ENCODE measurements around the gene APOBEC3C. TPM values are rescaled to one million over a fixed set of nuclear protein-coding genes. Genes with fewer than 3 reads are reported as not detected.
"Not testable (repeated sequence)": the region's sequence is repeated elsewhere in the genome, so short reads cannot be mapped to it uniquely, and the experiment has no call there.

APOBEC3C gene
- total RNA-seq, 2 donors from 2014 or later, result 9.1 to 12.5 TPM

DNA sequence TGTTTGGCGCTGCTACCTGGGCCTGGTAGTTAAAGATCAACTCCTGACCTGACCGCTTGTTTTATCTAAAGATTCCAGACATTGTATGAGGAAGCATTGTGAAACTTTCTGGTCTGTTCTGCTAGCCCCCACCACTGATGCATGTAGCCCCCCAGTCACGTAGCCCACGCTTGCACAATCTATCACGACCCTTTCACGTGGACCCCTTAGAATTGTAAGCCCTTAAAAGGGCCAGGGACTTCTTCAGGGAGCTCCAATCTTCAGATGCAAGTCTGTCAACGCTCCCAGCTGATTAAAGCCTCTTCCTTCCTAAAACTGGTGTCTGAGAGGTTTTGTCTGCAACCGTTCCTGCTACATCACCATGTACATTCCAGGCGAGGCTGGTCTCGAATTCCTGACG is 41.6 kb downstream of the APOBEC3C start:
- H3K4me1 ChIP-seq, result no peaks in the 10 kb centered on the region
- no peak for TF ChIP-seq CTCF (IDR thresholded peaks at IDR 0.05)
- H3K36me3 ChIP-seq, result no peaks in the 10 kb centered on the region
- H3K4me3 ChIP-seq, result no peak overlapping the region
- no peaks in the 10 kb centered on the region for H3K27me3 ChIP-seq
- H3K27ac ChIP-seq, result no peak overlapping the region
- DNase-seq (ENCODE audit: low spot score), result no peak
- H3K9me3 ChIP-seq, result no peaks in the 10 kb centered on the region

GRCh38 chr22:39061290-39061689 is 47.2 kb downstream of the APOBEC3C start:
- H3K27me3 ChIP-seq; H3K27ac ChIP-seq; H3K4me1 ChIP-seq; H3K9me3 ChIP-seq; H3K36me3 ChIP-seq; DNase-seq (ENCODE audit: low spot score); H3K4me3 ChIP-seq: not testable (repeated sequence)

DNA sequence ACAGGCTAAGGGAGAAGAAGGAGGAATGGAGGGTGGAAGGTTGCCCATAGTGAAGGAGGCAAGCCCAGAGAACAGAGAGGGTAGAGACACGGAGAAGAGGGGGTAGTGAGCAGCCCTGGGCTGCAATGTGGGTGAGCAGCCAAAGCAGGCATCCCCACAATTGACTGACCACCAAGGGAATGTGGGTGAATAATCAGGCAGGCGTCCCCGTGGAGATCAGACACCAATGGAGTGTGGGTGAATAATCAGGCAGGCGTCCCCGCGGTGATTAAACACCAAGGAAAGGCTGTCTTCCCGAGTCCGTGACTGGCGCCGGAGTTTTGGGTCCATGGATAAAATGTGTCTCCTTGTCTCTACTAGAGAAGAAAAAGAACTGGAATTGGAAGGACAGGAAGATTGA is 47.9 kb downstream of the APOBEC3C start:
- H3K9me3 ChIP-seq; H3K4me1 ChIP-seq; H3K27ac ChIP-seq; H3K4me3 ChIP-seq; DNase-seq (ENCODE audit: low spot score); H3K36me3 ChIP-seq; H3K27me3 ChIP-seq: not testable (repeated sequence)

DNA sequence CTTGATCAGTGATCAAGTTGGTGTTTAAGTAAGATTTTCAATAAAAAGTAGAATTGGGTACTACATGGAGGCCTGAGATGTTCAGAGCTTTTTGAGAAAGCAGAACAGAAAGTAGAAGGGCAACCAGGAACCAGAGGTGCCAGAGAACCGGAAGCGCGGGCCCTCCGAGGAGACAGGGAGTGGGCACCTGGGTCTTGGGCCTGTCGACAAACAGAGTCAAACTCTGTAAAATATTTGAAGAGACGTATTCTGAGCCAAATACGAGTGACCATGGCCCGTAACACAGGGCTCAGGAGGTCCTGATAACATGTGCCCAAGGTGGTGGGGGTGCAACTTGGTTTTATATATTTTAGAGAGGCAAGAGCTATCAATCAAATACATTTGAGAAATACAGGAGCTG is 49.8 kb downstream of the APOBEC3C start:
- not testable (repeated sequence) for H3K4me3 ChIP-seq; H3K27me3 ChIP-seq; H3K4me1 ChIP-seq; H3K36me3 ChIP-seq; DNase-seq (ENCODE audit: low spot score); H3K27ac ChIP-seq; H3K9me3 ChIP-seq

GRCh38 chr22:39066442-39067276 is 52.6 kb downstream of the APOBEC3C start:
- not testable (repeated sequence) for H3K36me3 ChIP-seq; H3K27ac ChIP-seq; DNase-seq (ENCODE audit: low spot score); H3K4me1 ChIP-seq; H3K9me3 ChIP-seq; H3K27me3 ChIP-seq; H3K4me3 ChIP-seq

- no peaks in the 10 kb centered on the region for H3K4me1 ChIP-seq
- no peak overlapping the region for H3K4me3 ChIP-seq
- H3K27ac ChIP-seq, result no peak overlapping the region
- DNase-seq (ENCODE audit: low spot score), result no peak
- no peak for TF ChIP-seq CTCF (IDR thresholded peaks at IDR 0.05)
- H3K9me3 ChIP-seq, result no peaks in the 10 kb centered on the region
- no peaks in the 10 kb centered on the region for H3K36me3 ChIP-seq
- H3K27me3 ChIP-seq, result no peaks in the 10 kb centered on the region
These were observed 54.2 kb downstream of the APOBEC3C start for GRCh38 chr22:39068033-39068785.

Other genes starting within 250 kb of the APOBEC3C start
- gene DNAL4, start 220.1 kb upstream of the APOBEC3C start, total RNA-seq, result 10 to 100 TPM; 12.3 TPM
- gene NPTXR, start 170.2 kb upstream of the APOBEC3C start, total RNA-seq, result 10 to 100 TPM; 18.0 to 24.6 TPM
- 10 to 100 TPM; 28.0 to 57.0 TPM for gene CBX6, start 142.0 kb upstream of the APOBEC3C start, total RNA-seq
- 1 to 10 TPM in 1 of 2 donors, not detected in 1; 1.1 TPM for gene APOBEC3A, start 56.6 kb upstream of the APOBEC3C start, total RNA-seq
- under 1 TPM in 1 of 2 donors, not detected in 1; 0.90 TPM for gene APOBEC3B, start 31.9 kb upstream of the APOBEC3C start, total RNA-seq
- gene APOBEC3D, start 6.9 kb downstream of the APOBEC3C start, total RNA-seq, result 1 to 10 TPM in 1 of 2 donors, not detected in 1; 1.4 TPM
- 1 to 10 TPM; 3.4 to 6.3 TPM for gene APOBEC3F, start 26.6 kb downstream of the APOBEC3C start, total RNA-seq
- 1 to 10 TPM; 2.5 to 3.2 TPM for gene APOBEC3G, start 63.0 kb downstream of the APOBEC3C start, total RNA-seq
- 1 to 10 TPM in 1 of 2 donors, not detected in 1; 1.3 TPM for gene APOBEC3H, start 83.0 kb downstream of the APOBEC3C start, total RNA-seq
- 100 to 1,000 TPM in 1 of 2 donors, 10 to 100 TPM in 1; 62.0 to 111 TPM for gene CBX7, start 138.4 kb downstream of the APOBEC3C start, total RNA-seq
- 10 to 100 TPM; 21.9 to 22.0 TPM for gene PDGFB, start 230.7 kb downstream of the APOBEC3C start, total RNA-seq